HG02588 (cell line): ENCODE measurements around the gene TMEM213.
"Not testable (repeated sequence)": the region's sequence is repeated elsewhere in the genome, so short reads cannot be mapped to it uniquely, and the experiment has no call there.

Source experiments
- ATAC-seq: cut with Tn5 transposase; IDR thresholded peaks from one replicate; pipeline ENCODE4 v1.9.1; 2021; ENCODE audit warnings: mild to moderate bottlenecking, moderate library complexity; ENCODE audit not compliant: unreplicated experiment

Gene TMEM213

DNA sequence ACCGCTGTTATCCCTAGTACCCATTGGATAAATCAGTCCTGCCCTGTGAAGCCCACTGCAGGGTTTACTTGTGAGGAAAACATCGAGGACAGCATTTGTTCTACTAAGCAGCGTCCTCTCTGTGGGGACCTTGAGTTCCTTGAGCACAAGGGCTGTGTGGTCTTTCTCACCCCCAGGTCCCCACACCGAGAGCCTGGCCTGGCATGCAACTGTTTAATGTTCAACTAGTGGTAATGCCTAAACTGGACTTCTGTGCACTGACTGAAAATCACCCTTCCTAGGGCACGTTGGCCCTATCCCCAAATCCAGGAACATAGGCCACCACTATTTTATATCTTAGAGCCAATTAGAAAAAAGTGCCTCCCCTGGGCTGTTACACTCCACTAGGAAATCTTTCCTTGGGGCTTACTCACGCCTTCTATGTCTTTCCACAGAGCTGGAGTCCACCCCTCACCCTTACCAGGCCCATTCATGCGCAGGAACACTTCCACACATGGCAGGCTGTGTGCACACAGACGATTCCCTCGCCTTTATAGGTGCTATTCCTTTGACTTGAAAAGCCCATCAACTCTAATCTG, 1.7 kb upstream of the TMEM213 start:
- no peak for ATAC-seq

DNA sequence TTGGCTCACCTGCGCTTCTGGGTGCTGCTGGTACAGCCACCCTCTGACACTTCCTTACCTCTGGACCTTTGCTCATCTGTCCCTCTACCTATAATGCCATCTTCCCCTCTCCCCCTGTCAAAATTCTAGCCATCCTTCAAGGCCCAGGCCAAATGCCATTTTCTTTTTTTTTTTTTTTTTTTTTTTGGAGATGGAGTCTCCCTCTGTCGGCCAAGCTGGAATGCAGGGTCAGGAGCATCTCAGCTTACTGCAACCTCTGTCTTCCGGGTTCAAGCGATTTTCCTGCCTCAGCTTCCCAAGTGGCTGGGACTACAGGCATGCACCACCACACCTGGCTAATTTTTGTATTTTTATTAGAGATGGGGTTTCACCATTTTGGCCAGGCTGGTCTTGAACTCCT, 748 bp upstream of the TMEM213 start:
- not testable (repeated sequence) for ATAC-seq

DNA sequence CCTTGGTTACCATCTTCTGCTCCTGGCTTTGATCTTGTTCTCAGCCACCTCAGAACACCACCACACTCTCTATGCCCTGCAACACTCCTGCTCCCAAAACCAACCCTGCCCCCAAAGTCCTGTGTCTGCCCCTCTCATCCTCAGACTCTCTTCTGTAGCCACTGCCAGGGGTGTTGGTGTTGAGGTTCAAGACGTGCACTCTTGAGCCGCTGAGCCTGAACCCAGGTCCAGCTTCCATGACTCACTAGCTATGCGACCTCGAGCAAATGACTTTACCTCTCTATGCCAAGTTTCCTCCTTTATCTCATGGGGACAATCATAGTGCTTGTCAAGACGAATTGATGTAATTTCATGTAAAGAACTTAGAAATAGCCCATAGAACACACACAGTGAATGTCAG, 1.0 kb downstream of the TMEM213 start:
- ATAC-seq, result no peak

DNA sequence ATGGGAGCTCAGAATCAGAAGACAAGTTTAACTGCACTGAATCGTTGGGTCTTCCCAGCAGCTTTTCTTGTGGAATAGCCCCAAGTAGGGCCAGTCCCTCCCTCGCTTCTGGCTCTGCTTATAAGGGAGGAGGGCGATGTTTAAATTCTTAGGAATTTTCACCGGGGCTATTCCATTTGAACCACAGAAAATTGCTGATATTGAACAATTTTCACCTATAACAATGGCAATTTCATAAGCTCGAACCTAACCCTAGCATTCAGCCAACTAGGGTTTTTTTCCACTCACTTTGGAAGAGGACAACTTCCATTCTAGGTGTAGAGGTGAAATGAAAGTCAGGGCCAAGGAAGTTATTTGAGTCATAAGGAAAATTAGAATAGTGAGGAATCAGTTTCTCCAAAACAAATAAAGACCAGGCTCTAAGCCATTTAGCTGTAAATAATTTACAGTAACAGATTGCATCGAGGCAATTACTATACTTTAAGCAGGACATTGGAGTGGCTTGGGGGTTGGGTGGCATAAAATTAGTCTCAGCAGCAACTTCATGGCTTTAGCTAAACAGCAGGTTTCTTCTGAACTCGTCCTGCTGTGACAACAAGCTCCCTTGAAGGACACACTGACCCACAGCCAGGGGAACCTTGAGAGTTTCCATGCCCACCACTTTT, 1.7 kb downstream of the TMEM213 start:
- ATAC-seq, result no peak

DNA sequence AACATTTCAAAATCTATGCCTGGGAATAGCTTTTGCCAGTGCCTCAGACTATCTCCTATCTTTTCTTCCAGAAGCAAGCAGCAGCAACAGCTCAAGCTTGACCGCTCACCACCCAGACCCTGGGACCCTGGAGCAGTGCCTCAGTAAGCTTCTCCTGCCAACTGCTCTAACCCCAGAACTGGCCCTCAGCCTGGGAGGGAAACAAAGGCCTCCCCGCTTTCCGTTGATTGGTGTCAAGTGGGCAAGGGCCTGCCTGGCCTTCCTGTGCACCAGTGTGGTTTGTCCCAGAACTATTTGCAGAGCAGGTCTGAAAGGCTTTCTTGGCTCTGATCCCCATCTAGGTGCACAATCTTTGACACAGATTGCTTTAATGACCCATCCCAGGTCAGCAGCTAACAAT, 3.5 kb downstream of the TMEM213 start:
- no peak for ATAC-seq

DNA sequence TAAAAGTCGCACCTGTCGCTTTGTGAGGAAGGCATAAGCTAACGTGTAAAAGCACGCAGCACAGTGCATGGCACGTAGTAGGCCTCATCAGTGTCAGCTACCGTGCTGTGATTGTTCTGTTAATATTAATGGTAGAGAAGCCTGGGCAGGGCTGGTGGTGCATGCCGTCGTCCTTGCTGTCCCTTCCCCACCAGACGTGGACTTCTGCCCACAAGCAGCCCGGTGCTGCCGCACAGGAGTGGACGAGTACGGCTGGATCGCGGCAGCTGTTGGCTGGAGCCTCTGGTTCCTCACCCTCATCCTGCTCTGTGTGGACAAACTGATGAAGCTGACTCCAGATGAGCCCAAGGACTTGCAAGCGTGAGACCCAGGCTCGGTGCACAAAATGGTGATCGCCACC, 4.9 kb downstream of the TMEM213 start:
- ATAC-seq, result no peak

DNA sequence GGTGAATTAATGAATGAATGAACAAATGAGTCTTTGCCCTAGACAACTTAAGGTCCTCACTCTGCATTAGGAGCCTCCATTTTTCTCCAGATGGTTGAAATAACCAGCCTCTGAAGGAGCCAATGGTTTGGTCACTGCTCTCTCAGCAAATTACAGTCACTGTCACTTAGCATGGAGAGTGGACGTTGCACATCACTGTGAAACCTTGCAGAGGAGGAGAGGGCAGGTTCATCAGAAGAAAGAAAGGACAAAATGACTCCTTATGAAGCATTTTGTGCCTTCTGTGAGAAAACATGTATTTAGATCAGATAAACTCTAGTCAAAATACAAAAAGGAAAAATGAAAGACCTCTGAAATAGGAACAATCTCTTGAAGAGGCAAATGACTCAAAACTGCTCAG, 6.8 kb downstream of the TMEM213 start:
- ATAC-seq, result no peak

DNA sequence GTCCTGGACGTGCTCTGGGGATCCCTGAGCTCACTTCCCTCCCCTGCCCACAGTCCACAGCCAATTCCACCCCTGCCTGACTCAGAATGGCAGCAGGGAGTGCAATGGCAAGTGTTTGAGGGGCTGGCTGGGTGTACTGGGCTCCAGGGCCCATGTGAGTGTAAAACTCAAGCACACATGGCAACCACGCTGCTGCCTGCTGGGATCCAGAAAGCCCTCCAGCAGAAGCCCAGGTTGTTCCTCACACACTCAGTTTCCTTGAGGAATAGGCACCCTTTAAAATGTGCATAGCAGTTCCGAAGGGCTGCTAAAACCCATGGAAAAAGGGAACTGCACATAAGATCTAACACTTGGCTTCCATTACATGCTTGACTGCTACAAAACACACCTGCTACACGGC, 11.6 kb downstream of the TMEM213 start:
- ATAC-seq, result no peak

DNA sequence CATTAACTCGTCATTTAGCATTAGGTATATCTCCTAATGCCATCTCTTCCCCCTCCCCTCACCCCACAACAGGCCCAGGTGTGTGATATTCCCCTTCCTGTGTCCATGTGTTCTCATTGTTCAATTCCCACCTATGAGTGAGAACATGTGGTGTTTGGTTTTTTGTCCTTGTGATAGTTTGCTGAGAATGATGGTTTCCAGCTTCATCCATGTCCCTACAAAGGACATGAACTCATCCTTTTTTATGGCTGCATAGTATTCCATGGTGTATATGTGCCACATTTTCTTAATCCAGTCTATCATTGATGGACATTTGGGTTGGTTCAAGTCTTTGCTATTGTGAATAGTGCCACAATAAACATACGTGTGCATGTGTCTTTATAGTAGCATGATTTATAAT, 13.5 kb downstream of the TMEM213 start:
- ATAC-seq, result not testable (repeated sequence)

DNA sequence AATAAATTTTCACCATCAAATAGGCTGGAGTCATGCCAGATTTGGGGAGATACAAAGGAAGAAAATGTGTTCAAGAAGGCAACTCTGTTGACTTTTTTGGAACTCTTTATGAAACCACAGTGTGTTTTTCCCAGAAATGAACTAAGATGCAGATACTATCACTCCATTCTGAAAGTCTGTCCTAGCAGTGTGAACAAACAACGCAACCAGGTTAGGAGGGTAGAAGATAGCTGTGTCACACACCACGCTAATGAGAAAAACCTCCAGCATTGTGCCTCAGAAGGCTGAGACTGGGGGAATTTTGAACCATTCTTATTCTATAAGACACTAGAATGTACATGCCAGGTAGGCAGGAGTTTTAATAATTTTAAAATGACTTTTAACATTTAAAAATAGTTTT, 16.2 kb downstream of the TMEM213 start:
- ATAC-seq, result no peak

DNA sequence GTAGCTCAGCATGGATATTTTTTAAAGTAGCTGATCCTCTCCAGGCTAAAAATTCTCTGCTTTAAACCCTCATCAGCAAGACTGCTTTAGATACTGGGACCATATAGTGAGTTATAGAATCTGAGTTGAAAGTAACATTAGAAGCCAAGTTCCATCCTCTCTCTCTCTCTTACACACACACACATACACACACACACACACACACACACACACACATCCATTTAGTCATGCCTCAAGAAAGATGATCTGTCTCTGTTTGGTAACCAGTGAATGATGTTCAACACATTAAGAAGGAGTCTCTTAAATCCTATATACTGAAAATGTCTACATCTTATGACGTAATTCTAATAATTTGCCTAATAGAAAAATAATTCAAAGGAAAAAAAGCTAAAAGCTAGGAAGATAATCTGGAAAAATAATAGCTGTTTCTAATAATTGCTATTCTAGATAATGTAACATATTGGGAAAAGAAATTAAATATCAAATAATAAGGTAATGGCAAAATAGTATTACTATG, 17.1 kb downstream of the TMEM213 start:
- no peak for ATAC-seq

DNA sequence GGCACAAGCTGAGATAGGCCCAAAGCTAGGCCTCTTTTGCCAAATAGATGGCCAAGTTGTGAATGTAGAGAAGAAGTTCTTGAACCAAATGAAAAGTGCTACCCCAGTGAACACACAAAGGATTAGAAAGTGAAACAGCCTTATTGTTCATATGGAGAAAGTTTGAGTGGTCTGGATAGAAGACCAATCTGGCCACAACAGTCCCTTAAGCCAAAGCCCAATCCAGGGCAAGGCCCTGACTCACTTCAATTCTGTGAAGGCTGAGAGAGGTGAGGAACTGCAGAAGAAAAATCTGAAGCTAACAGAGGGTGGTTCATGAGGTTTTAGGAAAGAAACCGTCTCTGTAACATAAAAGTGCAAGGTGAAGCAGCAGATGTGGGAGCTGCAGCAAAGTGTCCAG, 18.9 kb downstream of the TMEM213 start:
- no peak for ATAC-seq

DNA sequence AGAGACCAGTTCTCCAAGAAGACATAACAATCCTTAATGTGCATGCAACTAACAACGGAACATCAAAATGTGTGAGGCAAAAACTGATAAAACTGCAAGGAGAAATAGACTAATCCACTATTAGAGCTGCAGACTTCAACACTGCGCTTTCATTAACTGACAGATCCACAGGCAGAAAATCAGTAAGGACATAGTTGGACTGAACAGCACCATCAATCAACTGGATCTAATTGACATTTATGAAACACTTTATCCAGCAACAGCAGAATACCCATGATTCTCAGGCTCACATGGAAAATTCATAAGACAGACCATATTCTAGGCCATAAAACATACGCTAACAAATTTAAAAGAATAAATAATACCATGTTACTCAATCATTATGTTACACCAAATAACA, 21.8 kb downstream of the TMEM213 start:
- ATAC-seq, result no peak

DNA sequence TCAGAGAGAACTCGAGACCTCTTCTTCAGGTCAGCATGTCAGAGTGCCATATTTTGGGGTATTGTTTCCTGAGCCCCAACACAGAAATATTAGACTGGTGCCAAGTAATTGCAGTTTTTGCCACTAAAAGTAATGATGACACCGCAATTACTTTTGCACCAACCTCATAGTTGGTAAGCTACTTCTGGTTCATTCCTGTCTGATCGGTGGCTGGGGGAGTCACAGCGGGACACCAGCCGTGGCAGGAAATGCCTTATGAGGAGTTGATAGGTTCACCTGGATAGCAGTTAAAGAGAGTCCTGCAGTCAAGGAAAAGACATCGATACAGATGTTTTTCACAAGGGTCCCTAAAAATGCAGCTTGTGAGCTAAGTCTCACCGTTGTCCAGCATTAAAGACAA, 24.1 kb downstream of the TMEM213 start:
- ATAC-seq, result no peak

DNA sequence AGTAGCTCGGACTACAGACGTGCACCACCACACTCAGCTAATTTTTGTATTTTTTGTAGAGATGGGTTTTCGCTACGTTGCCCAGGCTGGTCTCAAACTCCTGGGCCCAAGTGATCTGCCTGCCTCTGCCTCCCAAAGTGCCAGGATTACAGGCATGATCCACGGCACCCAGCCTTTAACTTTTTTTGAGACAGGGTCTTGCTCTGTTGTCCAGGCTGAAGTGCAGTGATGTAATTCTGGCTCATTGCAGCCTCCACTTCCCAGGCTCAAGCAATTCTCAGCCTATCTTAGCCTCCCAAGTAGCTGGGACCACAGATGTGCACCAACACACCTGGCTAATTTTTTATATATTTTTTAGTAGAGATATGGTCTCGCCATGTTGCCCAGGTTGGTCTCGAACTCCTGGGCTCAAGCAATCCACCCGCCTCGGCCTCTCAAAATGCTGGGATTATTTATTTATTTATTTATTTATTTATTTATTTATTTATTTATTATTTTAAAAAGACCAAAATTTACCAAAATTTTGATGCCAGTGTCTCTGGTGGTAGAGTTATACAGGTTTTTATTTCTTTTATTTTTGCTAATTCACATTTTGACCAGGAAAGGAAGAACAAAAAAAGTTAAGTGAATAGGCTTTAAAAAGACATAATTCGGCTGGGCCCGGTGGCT, 25.2 kb downstream of the TMEM213 start:
- no peak for ATAC-seq

DNA sequence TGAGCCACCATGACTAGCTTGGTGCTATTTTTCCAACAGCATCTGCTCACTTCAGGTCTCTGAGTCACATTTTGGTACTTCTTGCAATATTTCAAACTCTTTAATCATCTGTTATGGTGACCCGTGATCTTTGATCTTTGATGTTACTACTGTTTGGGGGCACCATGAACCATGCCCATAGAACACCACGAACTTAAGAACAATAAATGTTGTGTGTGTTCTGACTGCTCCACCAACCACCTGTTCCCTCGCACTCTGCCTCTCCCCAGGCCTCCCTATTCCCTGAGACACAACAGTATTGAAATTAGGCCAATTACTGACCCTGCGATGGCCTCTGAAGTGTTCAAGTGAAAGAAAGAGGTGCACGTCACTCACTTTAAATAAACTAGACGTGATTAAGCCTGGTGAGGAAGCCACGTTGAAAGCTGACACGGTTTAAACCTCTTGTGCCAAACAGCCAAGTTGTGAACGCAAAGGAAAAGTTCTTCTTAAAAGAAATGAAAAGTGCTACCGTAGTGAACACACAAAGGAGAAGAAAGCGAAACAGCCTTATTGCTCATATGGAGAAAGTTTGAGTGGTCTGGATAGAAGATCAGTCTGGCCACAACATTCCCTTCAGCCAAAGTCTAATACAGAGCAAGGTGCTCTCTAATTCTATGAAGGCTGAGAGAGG, 27.4 kb downstream of the TMEM213 start:
- ATAC-seq, result no peak

DNA sequence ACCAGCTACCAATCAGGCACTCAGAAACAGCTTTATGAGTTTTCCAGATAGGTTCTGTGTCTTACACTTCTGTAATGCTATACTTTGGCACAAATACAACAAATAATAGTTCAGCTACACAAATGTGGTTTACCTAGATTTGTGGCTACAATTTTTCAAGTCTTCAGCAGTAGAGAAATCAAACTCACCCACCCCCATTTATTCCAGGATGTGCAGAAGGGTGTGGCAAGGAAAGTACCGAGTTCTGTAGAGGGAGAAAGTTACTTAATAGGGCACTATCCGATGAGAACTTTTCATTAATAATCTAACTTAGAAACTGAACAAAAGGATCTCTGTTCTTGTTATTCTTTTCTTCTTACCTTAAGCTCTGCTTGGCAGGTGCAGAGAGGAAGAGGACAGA, 30.5 kb downstream of the TMEM213 start:
- ATAC-seq, result no peak

DNA sequence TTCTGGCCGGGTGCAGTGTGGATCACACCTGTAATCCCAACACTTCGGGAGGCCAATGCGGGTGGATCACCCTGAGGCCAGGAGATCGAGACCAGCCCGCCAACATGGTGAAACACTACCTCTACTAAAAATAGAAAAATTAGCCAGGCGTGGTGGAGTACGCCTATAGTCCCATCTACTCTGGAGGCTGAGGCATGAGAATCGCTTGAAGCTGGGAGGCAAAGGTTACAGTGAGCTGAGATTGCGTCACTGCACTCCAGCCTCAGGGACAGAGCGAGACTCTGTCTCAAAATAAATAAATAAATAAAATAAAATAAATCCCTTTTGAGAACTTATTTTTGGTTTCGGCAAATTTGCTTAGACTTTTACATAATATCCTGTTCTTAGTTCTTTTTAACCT, 31.5 kb downstream of the TMEM213 start:
- ATAC-seq, result no peak

DNA sequence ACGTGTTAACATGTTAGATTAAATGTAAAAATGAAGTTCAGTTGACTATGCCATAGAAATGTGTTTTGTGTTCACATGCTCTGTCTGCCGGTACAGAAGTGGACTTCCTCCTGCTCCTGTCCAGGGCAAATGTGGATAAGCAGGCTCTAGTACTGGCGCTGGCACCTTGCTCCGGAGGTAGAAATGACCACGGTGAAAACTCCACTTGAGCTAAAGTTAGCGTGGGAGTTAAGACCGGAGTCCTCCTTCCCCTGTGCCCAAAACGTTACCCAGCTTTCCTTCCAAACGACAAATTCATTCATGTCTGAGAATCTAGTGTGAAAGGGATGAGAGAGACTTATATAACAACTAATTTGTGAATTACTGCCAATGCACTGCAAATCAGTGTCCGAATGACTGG, 35.2 kb downstream of the TMEM213 start:
- ATAC-seq, result no peak

DNA sequence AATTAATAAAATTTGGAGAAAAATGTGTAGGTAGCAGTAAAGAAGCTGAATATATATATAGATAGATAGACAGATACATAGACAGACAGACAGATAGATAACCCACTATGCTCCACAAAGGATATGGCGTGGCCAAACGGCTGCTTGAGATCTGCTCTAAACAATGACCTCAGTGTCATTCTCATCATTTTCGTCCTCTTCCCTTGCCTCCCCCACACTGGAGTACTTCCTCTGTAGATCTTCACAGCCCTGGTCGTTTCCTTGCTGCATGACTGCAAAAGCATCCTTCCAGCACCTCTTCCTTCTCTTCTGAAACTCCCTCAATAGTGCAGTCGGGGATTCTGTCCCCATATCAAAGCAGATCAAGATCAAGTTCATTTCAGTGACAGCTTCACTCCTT, 35.8 kb downstream of the TMEM213 start:
- ATAC-seq, result no peak

DNA sequence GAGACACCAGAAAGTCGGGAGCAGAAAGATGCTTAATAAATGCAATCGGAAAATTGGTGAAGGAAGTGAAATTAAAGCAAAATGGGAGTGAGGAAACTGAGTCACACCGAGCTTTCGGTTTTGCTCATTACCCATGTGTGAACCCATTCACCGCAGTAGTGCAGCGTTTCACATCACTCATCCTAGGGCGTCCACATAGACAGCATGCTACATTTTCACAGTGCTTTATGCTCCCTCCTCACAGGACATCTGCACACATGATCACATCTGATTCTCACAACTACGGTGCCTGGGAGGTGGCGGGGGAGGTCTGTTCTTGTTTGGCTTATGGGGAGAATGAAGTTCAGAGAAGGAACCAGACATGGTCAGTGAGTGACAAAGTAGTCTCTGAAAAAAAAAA, 36.8 kb downstream of the TMEM213 start:
- no peak for ATAC-seq

DNA sequence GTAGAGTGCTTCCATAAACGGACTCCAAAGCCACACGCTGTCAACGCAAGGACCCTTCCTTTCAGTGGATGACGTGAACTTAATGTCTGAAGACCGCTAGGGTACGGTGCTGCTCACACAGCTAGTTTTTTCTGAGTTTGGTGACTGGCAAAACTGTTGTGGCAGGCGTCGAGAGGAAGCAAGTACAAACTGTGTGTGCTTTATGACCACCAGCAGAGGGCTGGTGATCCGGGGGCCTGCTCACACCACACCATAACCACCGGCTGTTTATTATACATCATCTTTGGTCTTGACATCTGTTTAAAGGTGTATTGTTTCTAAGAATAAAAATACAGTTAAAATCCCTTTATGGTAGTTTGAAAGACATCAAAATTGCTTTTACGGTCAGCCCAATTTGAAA, 37.3 kb downstream of the TMEM213 start:
- no peak for ATAC-seq
